Measurements from ENCODE around the gene CMTM8. TPM values are rescaled to one million over a fixed set of nuclear protein-coding genes. Genes with fewer than 3 reads are reported as not detected.
A peak's percentile ranks its signal among the peaks of the same experiment; 100 is the strongest.
"Not testable (repeated sequence)": the region's sequence is repeated elsewhere in the genome, so short reads cannot be mapped to it uniquely, and the experiment has no call there.

The CMTM8 gene
- total RNA-seq, 1 donor from 2014 or later: 5.1 TPM

GRCh38 chr3:32220006-32220405 is 18.5 kb upstream of the CMTM8 start:
- Mint-ChIP-seq H3K36me3 (no peaks in the 10 kb centered on the region), H3K4me3 (no peak overlapping the region), H3K4me1 (peaks cover 7% of the 10 kb centered on the region), H3K9me3 (peaks cover 14% of the 10 kb centered on the region), H3K27me3 (ENCODE audit: low read depth) (no peaks in the 10 kb centered on the region), H3K27ac (no peak overlapping the region)
- DNase-seq (ENCODE audit: low spot score in 2 of 2, unreplicated experiment in 2 of 2): no peak
- TF ChIP-seq CTCF (IDR thresholded peaks at IDR 0.05; ENCODE audit: unreplicated experiment): no peak

GRCh38 chr3:32222950-32223349 is 15.5 kb upstream of the CMTM8 start:
- no peaks in the 10 kb centered on the region for H3K36me3 Mint-ChIP-seq
- peaks cover 14% of the 10 kb centered on the region for H3K4me1 Mint-ChIP-seq
- H3K4me3 Mint-ChIP-seq: no peak overlapping the region
- no peak overlapping the region for H3K27ac Mint-ChIP-seq
- no peak for DNase-seq (ENCODE audit: low spot score in 2 of 2, unreplicated experiment in 2 of 2)
- no peak for TF ChIP-seq CTCF (IDR thresholded peaks at IDR 0.05; ENCODE audit: unreplicated experiment)
- peaks cover 18% of the 10 kb centered on the region for H3K9me3 Mint-ChIP-seq
- no peaks in the 10 kb centered on the region for H3K27me3 Mint-ChIP-seq (ENCODE audit: low read depth)

GRCh38 chr3:32224016-32224516 is 14.4 kb upstream of the CMTM8 start:
- no peak overlapping the region for H3K4me3 Mint-ChIP-seq
- H3K27me3 Mint-ChIP-seq (ENCODE audit: low read depth): no peaks in the 10 kb centered on the region
- H3K36me3 Mint-ChIP-seq: no peaks in the 10 kb centered on the region
- peaks cover 14% of the 10 kb centered on the region for H3K4me1 Mint-ChIP-seq
- DNase-seq (ENCODE audit: low spot score in 2 of 2, unreplicated experiment in 2 of 2): no peak
- peaks cover 18% of the 10 kb centered on the region for H3K9me3 Mint-ChIP-seq
- no peak for TF ChIP-seq CTCF (IDR thresholded peaks at IDR 0.05; ENCODE audit: unreplicated experiment)
- peak overlapping the region; percentile 41 for H3K27ac Mint-ChIP-seq

GRCh38 chr3:32226875-32227500 is 11.5 kb upstream of the CMTM8 start:
- H3K4me3 Mint-ChIP-seq: no peak overlapping the region
- H3K4me1 Mint-ChIP-seq: peaks cover 18% of the 10 kb centered on the region
- no peaks in the 10 kb centered on the region for H3K36me3 Mint-ChIP-seq
- no peak for TF ChIP-seq CTCF (IDR thresholded peaks at IDR 0.05; ENCODE audit: unreplicated experiment)
- peaks cover 4% of the 10 kb centered on the region for H3K9me3 Mint-ChIP-seq
- no peaks in the 10 kb centered on the region for H3K27me3 Mint-ChIP-seq (ENCODE audit: low read depth)
- DNase-seq (ENCODE audit: low spot score in 2 of 2, unreplicated experiment in 2 of 2): no peak
- no peak overlapping the region for H3K27ac Mint-ChIP-seq

GRCh38 chr3:32228743-32229142 is 9.7 kb upstream of the CMTM8 start:
- H3K4me3 Mint-ChIP-seq; H3K36me3 Mint-ChIP-seq; H3K27me3 Mint-ChIP-seq (ENCODE audit: low read depth); H3K27ac Mint-ChIP-seq; DNase-seq (ENCODE audit: low spot score in 2 of 2, unreplicated experiment in 2 of 2); H3K9me3 Mint-ChIP-seq: not testable (repeated sequence)
- peaks cover 17% of the 10 kb centered on the region for H3K4me1 Mint-ChIP-seq

GRCh38 chr3:32229565-32229964 is 8.9 kb upstream of the CMTM8 start:
- H3K4me1 Mint-ChIP-seq: peaks cover 11% of the 10 kb centered on the region
- no peaks in the 10 kb centered on the region for H3K36me3 Mint-ChIP-seq
- no peak for DNase-seq (ENCODE audit: low spot score in 2 of 2, unreplicated experiment in 2 of 2)
- TF ChIP-seq CTCF (IDR thresholded peaks at IDR 0.05; ENCODE audit: unreplicated experiment): no peak
- peaks cover 4% of the 10 kb centered on the region for H3K9me3 Mint-ChIP-seq
- H3K4me3 Mint-ChIP-seq: no peak overlapping the region
- H3K27me3 Mint-ChIP-seq (ENCODE audit: low read depth): no peaks in the 10 kb centered on the region
- no peak overlapping the region for H3K27ac Mint-ChIP-seq
